GM19193 (cell line): Measurements from ENCODE around the gene PHACTR1.

Source experiments
- POLR2A ChIP-seq: IDR thresholded peaks from 4 replicates; pipeline ENCODE4 v1.6.1; 2011; ENCODE audit not compliant: insufficient read depth, insufficient read length; ENCODE audit errors: extremely low read depth

The PHACTR1 gene

GRCh38 chr6:12769556-12770256, 53.1 kb downstream of the PHACTR1 start:
- TF ChIP-seq POLR2A = no peak

- no peak for TF ChIP-seq POLR2A
Measured at GRCh38 chr6:12772416-12772815, 55.8 kb downstream of the PHACTR1 start.

GRCh38 chr6:12776291-12776690, 59.7 kb downstream of the PHACTR1 start:
- TF ChIP-seq POLR2A = no peak

- TF ChIP-seq POLR2A = no peak
Measured at GRCh38 chr6:12779772-12780171, 63.2 kb downstream of the PHACTR1 start.

DNA sequence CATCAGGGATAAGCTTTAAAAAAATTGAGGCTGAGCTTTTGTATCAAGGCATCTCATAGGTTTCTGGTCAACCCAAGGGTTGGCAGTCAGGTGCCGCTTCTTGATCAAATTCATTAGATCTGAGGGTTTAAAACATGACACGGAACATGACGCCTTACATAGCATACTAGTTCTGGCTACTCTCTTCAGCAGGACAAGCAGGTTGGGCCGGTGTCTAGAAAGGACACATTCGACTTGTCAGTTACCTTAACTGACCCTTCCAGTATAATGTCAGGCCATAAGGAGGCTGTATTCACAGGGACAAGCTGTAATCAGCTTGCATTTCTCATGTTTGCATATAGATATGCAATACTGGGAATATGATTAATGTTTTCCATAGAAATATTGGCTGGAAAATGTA, 65.6 kb downstream of the PHACTR1 start:
- TF ChIP-seq POLR2A = no peak

DNA sequence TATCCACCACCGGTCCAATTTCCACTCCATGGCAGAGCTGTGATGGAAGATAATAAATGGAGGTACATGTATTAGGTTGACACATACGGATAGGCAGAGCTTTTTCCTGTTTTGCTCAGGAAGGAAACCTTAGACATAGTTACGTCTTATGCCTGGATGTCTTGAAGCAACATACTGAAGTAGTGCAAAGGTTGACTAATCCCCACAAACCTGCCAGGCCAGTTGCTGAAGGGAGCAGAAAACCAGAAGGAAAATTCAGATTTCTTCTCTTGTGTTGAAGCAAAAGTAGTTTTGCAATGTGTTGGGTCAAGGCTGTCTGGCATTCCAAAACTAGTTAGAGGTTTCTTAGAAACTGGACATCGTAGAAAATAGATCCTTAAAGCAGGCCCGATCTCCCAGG, 68.7 kb downstream of the PHACTR1 start:
- no peak for TF ChIP-seq POLR2A

GRCh38 chr6:12785921-12786320, 69.4 kb downstream of the PHACTR1 start:
- no peak for TF ChIP-seq POLR2A

DNA sequence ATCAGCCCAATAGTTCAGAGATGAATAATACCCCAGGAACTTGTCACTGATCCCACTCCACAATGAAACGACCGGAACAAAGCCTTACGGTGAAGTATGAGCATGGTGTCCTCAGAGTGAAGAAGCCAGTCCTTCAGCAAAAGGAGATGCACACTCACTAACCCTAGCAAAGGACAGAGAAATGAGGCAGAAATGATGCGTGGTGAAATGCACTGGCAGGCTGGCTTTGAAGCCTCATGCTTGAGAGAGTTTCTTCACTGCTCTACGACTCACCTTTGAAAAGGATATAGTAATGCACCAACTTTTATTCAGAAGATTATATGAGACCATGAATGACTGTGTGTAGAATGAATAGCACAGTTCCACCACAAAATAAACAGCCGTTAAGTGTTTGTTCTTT, 74.8 kb downstream of the PHACTR1 start:
- no peak for TF ChIP-seq POLR2A

- TF ChIP-seq POLR2A = no peak
Measured at GRCh38 chr6:12798326-12798725, 81.8 kb downstream of the PHACTR1 start.

- TF ChIP-seq POLR2A = no peak
Measured at GRCh38 chr6:12800120-12800519, 83.6 kb downstream of the PHACTR1 start.

GRCh38 chr6:12801141-12801540, 84.6 kb downstream of the PHACTR1 start:
- TF ChIP-seq POLR2A = no peak

DNA sequence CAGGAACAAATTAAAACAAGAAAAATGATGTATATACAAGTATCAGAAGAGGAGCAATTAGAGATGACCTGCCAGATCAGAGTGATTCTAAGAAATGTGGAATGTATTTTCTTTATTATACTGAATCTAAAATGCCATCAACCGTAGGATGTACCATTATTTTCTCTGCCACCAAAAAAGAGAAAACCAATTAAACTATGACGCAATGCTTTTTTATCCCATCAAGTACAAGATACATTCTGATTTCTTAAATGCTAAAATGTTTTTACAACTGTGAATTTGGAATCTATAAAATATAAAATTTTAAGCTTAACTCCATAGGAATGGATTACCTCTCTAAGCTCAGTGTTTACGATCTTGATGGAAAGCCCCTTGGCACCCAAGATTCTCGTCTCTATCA, 85.9 kb downstream of the PHACTR1 start:
- no peak for TF ChIP-seq POLR2A

DNA sequence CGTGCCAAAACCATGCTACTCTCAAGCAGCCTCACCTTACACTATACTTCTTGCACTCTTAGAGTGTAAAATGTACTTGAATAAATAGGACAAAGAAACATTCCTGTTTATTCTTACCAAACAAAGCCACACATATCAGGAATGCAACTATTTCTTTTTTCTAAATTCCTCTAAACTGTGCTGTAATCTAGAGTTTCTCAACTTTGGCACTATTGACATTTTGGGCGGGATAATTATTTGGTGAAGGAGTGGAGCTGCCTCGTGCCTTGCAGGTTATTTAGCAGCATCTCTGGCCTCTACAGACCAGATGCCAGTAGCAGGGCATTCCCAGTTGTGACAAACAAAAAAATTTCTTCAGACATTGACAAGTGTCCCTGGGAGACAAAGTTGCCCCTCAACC, 86.9 kb downstream of the PHACTR1 start:
- TF ChIP-seq POLR2A = no peak

DNA sequence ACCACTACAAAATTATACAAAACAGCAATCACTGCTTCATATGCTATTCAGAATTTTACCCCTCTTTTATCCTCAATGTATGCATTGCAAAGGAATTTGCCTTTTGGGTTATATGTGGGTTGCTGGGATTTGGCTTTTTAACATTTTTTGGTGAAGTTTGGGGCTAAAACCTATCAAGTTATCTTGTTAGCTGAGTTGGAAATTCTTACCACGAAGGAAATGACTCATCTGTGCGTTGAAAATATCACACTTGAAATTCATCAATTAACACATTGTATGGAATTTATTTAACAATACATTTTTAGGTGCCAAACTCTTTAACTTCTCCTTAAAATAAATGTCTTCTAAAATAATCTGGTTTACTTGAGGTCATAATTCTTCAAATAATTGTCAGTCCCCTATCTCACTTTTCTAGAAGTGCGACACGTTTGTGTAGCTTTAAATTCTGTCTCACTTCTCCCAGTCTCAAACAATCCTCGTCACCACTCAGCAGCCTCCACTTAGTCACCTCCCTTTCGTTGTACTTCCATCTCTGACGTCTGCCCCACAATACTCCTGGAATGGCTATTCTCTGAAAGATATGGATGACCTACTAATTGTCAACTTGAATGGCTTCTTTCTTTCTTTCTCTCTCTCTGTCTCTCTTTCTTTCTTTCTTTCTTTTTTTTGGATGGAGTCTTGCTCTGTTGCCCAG, 88.5 kb downstream of the PHACTR1 start:
- no peak for TF ChIP-seq POLR2A

DNA sequence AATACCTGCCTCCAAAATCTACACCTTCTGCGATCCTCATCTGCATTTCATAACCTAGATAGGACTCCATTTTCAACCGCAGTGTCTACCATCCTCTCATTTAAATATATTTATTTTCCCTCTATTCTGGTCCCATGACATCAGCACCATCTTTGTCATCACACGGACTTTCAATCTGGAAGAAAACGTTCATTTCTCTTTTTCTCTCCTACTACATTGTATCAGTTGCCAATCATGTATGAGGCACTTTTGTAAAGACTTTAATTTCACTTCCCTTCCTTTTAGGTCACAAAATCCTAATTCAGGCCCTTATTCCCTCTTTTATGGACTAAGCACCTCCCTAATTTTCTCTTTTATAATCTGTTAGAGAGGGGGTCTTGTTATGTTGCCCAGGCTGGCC, 89.6 kb downstream of the PHACTR1 start:
- TF ChIP-seq POLR2A = no peak

- TF ChIP-seq POLR2A = no peak
Measured at GRCh38 chr6:12806796-12807195, 90.2 kb downstream of the PHACTR1 start.
